Osteoblast (primary cell): ENCODE results near the gene LMTK2. TPM values are rescaled to one million over a fixed set of nuclear protein-coding genes. Genes with fewer than 3 reads are reported as not detected.

Source experiments
- DNase-seq: peaks from one replicate; pipeline ENCODE4 v3.0.0; 2011; ENCODE audit warnings: low spot score, mixed read lengths; ENCODE audit not compliant: insufficient read length; ENCODE audit errors: missing footprints
- H2AFZ ChIP-seq: 2 replicates; pipeline ENCODE4 v1.6.0; 2011; ENCODE audit warnings: mild to moderate bottlenecking, low read length
- H3K27ac ChIP-seq: 2 replicates; pipeline ENCODE4 v1.5.1; 2011; ENCODE audit warnings: mild to moderate bottlenecking, low read depth, low read length, moderate library complexity
- H3K27me3 ChIP-seq: 2 replicates; pipeline ENCODE4 v1.6.0; 2012; ENCODE audit warnings: mild to moderate bottlenecking, control low read depth, inconsistent platforms, low read length, moderate library complexity; ENCODE audit not compliant: insufficient read depth
- H3K36me3 ChIP-seq: 2 replicates; pipeline ENCODE4 v1.5.1; 2011; ENCODE audit warnings: mild to moderate bottlenecking, low read length, control low read depth, moderate library complexity; ENCODE audit not compliant: insufficient read depth
- H3K4me1 ChIP-seq: 2 replicates; pipeline ENCODE4 v1.5.1; 2011; ENCODE audit warnings: mild to moderate bottlenecking, low read length, control low read depth, moderate library complexity; ENCODE audit not compliant: insufficient read depth
- H3K4me2 ChIP-seq: 2 replicates; pipeline ENCODE4 v1.6.0; 2011; ENCODE audit warnings: mild to moderate bottlenecking, low read length; ENCODE audit not compliant: insufficient read depth
- H3K4me3 ChIP-seq: fragments of 200-600 bp; sonication (generic); 3 replicates; pipeline ENCODE4 v1.5.1; 2012; ENCODE audit warnings: mild to moderate bottlenecking, low read length, inconsistent platforms; ENCODE audit not compliant: insufficient read depth
- H3K79me2 ChIP-seq: 2 replicates; pipeline ENCODE4 v1.6.0; 2012; ENCODE audit warnings: mild to moderate bottlenecking, low read length, control low read depth, inconsistent platforms; ENCODE audit not compliant: insufficient read depth
- H3K9me3 ChIP-seq: 2 replicates; pipeline ENCODE4 v1.5.1; 2011; ENCODE audit warnings: low read depth, low read length, control low read depth
- H4K20me1 ChIP-seq: 2 replicates; pipeline ENCODE4 v1.6.0; 2012; ENCODE audit warnings: mild to moderate bottlenecking, low read length, control low read depth; ENCODE audit not compliant: insufficient read depth
- CTCF ChIP-seq: IDR thresholded peaks from 2 replicates; pipeline ENCODE4 v1.5.1; 2011; ENCODE audit warnings: mild to moderate bottlenecking, low read depth, low read length, moderate library complexity; ENCODE audit errors: extremely low read depth
- total RNA-seq: library from RNA; depleted of rRNA; stranded (reverse); fragments of >200 nt; gene quantifications from 2 replicates; pipeline ENCODE4 v1.2.3, GENCODE V29; 2012

The LMTK2 gene
- total RNA-seq, 1 donor = 14.1 TPM

GRCh38 chr7:98123365-98123696 lies 16.7 kb downstream of the LMTK2 start:
- Histone ChIP-seq H3K27me3 (no peaks in the 10 kb centered on the region), H3K27ac (no peak overlapping the region), H2AFZ (no peak overlapping the region), H3K4me1 (peaks cover 10% of the 10 kb centered on the region), H3K36me3 (no peaks in the 10 kb centered on the region), H3K79me2 (peaks cover 56% of the 10 kb centered on the region), H3K9me3 (no peaks in the 10 kb centered on the region), H3K4me3 (no peak overlapping the region), H4K20me1 (peaks cover 8% of the 10 kb centered on the region), H3K4me2 (no peak overlapping the region)
- DNase-seq = no peak
- TF ChIP-seq CTCF = no peak

DNA sequence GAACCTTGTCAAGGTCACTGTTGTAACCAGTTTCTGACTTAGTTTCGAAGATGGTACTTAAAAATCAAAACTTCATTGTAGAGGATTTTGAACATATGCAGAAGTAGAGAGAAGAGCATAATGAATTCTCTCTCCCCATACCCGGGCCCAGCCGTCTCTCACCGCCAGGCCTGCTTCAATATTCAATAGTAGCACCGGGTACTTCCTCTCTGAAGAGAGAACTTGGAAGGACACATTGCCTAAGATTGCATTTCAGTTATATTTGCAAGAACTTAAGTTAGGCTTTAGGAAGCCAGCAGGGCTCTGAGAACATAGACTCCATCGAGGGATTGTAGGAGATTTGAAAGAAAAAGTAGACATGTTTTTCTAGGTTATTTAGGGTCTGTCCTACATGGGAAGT lies 19.1 kb downstream of the LMTK2 start:
- TF ChIP-seq CTCF = no peak
- Histone ChIP-seq H4K20me1 (peaks cover 8% of the 10 kb centered on the region), H3K9me3 (no peaks in the 10 kb centered on the region), H3K4me1 (no peaks in the 10 kb centered on the region), H3K36me3 (no peaks in the 10 kb centered on the region), H3K79me2 (peaks cover 60% of the 10 kb centered on the region), H2AFZ (no peak overlapping the region), H3K27ac (no peak overlapping the region), H3K4me2 (no peak overlapping the region), H3K4me3 (no peak overlapping the region), H3K27me3 (no peaks in the 10 kb centered on the region)
- DNase-seq = no peak

GRCh38 chr7:98126311-98127142 lies 19.9 kb downstream of the LMTK2 start:
- Histone ChIP-seq H3K79me2 (peaks cover 53% of the 10 kb centered on the region), H3K4me1 (peaks cover 7% of the 10 kb centered on the region), H3K27me3 (no peaks in the 10 kb centered on the region), H4K20me1 (peaks cover 8% of the 10 kb centered on the region), H3K4me2 (no peak overlapping the region), H3K9me3 (no peaks in the 10 kb centered on the region), H2AFZ (no peak overlapping the region), H3K27ac (no peak overlapping the region), H3K4me3 (no peak overlapping the region), H3K36me3 (no peaks in the 10 kb centered on the region)
- no peak for TF ChIP-seq CTCF
- DNase-seq = peak; percentile 35

DNA sequence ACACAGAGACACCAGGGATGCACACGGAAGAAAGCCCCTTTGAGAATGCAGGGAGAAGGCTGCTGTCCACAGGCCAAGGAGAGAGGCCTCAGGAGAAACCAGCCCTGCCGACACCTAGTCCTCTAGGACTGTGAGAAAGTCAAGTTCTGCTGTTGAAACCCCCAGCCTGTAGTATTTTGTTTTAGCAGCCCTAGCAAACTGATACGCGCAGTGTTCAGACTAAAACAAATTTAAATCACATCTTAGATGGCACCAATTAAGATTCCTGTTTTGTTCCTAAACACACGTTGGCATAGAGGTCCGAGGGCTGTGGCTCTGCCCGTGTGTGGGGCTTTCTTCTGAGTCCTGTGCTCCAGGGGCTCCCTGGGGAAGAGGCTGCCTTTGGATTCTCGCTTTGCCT lies 21.7 kb downstream of the LMTK2 start:
- H3K9me3 ChIP-seq = no peaks in the 10 kb centered on the region
- H3K36me3 ChIP-seq = no peaks in the 10 kb centered on the region
- peaks cover 11% of the 10 kb centered on the region for H3K4me1 ChIP-seq
- H3K4me2 ChIP-seq = no peak overlapping the region
- H2AFZ ChIP-seq = no peak overlapping the region
- H3K27ac ChIP-seq = no peak overlapping the region
- peaks cover 8% of the 10 kb centered on the region for H4K20me1 ChIP-seq
- peaks cover 41% of the 10 kb centered on the region for H3K79me2 ChIP-seq
- no peaks in the 10 kb centered on the region for H3K27me3 ChIP-seq
- no peak for DNase-seq
- TF ChIP-seq CTCF = no peak
- H3K4me3 ChIP-seq = no peak overlapping the region
